GM21825 (cell line): ENCODE measurements around the gene BUD23.
A peak's percentile ranks its signal among the peaks of the same experiment; 100 is the strongest.
"Not testable (repeated sequence)": the region's sequence is repeated elsewhere in the genome, so short reads cannot be mapped to it uniquely, and the experiment has no call there.

Source experiments
- ATAC-seq: cut with Tn5 transposase; IDR thresholded peaks from one replicate; pipeline ENCODE4 v1.9.1; 2021; ENCODE audit warnings: mild to moderate bottlenecking, moderate library complexity; ENCODE audit not compliant: unreplicated experiment

Gene BUD23

DNA sequence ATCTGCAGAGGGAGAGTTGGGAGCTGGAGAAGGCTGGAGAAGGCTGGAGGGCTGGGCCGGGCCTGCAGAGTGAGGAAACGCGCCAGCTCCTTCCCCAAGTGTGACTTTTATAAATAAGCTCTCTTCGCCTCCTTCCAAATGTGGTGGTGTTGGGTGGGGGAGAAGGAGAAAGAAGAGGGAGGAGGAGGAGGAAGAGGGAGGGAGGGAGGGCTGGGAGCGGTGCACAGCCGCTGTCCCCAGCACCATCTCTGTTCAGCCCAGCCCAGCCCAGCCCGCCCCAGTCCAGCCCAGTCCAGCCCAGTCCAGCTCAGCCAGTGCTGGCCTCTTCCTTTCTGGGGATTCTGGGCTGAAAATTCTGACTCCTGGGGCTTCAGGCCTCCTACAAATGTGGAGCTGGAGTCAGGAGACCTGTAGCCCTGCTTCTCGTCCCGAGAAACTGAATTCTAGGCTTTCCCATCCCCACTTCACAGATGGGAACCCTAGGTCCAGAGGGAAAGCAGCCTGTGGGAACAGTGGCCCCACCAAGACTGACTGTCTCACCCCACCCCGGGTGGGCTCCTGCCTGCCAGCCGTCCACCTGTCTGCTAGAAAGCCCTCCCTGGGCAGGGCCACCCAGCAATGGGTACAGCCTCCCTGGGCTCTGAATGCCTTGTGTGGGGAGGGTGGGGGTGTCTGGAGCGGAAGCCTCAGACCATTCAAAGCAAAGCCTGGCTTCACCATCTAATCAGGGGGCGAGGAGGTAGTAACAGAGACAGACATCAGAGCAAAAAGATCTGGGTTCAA lies 33.8 kb downstream of the BUD23 start:
- ATAC-seq: no peak

DNA sequence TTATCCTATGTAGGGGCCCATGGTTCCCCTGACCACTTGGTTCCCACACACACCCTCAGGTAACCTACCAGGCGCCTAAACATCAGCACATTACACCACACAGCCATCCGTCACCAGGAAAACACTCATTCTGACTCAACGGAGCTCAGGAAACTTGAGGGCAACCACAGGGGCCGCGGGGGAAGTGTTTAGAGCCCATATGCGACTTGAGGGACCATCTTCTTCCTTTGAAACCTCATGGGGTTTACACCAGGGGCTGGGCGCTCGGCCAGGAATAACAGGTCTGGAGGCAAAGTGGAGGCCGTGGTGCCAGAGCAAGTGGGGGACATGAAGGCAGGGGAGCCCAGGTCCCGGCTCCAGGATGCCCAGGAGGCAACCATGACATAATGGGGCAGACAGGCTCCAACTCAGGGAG lies 34.6 kb downstream of the BUD23 start:
- peak; percentile 44 for ATAC-seq

DNA sequence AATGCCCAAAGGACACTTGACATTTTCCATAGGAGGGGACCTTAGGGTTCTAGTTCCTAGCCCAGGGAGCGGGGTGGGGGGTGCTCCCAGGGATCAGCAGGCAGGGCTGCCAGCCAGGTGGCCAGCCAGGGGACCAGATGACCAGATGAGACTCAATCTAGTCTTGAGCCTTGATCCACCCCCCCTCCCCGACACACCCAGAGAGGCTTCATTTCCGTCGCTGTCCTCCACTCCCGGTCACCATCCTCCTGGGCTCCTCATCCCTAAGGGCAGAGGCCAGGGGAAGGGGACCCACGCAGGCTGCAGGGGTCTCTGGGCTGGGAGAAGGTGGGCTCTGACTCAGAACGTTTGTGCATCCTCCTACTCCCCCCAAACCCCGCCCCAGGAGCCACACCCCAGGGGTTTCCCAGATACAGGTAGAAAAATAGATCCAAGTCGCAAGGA lies 35.1 kb downstream of the BUD23 start:
- no peak for ATAC-seq

DNA sequence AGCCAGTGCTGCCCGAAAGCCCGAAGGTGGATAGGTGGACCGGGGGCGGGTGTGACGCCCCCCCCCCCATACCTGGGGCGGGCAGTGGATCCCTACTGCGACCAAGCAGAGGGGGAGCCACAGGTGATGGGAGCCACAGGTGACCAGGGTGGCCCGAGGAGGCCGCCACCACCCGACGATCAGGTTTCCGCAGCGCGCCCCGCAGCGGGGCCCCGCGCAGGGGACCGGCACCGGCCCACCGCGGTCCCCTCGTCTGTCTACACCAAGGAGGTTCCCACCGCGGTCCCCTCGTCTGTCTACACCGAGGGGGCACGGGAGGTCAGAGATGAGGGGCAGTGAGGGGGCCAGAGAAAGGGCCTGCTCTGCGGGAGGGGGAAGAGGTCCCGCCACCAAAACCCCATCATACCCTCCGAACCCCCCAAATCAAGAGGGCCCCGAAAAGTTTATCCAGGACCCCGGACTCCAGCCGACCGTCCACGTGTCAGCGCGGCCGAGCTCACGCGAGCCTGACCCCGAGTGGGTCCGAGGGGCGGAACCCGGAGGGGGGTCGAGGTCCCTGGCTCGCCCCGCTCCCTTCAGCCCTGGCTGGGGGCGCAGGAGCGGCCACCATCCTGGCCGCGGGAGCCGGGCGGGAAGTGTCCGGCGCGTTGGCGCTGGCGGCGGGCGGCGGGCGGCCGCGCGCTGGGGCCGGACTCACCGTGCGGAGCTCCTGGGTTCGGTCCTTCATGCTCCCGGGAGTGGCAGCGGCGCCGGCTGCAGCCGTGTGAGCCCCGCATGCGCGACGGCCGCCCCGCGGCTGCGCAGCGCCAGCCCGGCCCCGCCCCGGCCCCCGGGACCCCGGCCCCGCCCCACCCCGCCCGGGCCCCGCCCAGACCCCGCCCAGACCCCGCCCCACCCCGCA lies 35.8 kb downstream of the BUD23 start, which contains the start of gene STX1A:
STX1A (minus strand) TSS at position 765 of the 901 bp plus-strand sequence; CDS start at position 727, 38 bp downstream.
- peak; percentile 62 for ATAC-seq

DNA sequence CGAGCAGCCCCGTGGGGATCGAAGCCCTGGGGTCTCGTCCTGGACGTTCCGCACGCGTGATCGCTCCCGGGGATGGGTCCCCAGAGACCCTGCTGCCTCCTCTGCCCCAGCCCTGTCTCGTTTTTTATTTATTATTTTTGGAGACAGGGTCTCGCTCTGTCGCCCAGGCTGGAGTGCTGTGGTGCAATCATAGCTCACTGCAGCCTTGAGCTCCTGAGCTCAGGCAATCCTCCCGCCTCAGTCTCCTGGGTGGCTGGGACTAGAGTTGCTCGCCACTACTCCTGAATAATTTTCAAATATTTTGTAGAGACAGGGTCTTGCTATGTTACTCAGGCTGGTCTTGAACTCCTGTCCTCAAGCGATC lies 36.4 kb downstream of the BUD23 start:
- no peak for ATAC-seq

DNA sequence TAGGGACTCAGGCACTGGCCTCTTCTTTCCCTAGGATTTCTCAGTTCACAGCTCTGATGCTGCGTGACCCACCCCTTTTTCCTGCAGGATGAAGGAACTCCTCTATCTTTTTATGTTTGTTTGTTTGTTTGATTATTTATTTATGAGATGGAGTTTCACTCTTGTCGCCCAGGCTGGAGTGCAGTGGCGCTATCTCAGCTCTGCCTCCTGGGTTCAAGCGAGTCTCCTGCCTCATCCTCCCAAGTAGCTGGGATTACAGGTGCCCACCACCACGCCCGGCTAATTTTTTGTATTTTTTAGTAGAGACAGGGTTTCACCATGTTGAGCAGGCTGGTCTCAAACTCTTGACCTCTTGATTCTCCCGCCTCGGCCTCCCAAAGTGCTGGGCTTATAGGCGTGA lies 37.0 kb downstream of the BUD23 start:
- not testable (repeated sequence) for ATAC-seq

DNA sequence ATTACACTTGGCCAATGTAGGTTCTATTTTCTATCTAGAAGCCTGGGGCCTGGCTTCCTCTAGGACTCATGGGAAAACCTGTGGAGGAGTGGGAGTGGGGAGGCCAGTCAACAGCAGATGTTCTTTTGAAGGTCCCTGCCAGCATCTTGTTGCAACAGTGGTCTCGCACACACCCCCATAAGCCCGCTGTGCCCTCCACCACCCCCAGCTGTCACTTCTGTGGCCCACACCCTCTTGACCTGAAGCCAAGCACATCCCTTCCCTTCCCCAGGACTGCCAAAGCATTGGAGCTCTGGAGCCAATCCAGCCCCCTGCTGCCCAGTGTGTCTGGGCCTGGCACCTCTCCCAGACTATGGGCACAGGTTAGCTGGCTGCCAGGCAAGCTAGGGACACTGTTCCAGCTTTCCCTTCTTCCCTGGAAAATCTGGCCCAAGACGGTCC lies 38.0 kb downstream of the BUD23 start:
- no peak for ATAC-seq

DNA sequence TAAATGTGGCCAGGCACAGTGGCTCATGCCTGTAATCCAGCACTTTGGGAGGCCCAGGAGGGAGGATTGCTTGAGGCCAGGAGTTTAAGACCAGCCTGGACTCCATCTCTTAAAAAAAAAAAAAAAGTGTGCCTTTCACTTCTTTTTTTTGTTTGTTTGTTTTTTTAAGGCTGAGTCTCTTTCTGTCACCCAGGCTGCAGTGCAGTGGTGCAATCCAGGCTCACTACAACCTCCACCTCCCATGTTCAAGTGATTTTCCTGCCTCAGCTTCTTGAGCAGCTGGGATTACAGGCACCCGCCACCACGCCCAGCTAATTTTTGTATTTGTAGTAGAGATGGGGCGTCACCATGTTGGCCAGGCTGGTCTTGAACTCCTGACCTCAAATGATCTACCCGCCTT lies 38.8 kb downstream of the BUD23 start:
- not testable (repeated sequence) for ATAC-seq

DNA sequence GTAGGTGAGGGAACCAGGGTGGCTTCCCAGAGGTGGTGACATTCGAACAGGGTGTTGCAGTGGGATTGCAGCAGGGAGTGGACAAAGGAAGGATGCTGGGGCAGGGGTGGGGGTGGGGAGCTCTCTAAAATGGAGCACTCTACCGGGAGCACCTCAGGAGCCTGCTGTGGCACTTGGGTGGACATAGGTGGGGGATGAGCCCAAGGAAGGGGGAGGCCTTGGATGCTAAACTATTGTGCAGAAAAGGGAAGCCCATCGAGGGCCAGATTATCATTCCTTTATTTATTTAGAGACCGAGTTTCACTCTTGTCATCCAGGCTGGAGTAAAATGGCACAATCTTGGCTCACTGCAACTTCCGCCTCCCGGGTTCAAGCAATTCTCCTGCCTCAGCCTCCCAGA lies 39.4 kb downstream of the BUD23 start:
- ATAC-seq: no peak

DNA sequence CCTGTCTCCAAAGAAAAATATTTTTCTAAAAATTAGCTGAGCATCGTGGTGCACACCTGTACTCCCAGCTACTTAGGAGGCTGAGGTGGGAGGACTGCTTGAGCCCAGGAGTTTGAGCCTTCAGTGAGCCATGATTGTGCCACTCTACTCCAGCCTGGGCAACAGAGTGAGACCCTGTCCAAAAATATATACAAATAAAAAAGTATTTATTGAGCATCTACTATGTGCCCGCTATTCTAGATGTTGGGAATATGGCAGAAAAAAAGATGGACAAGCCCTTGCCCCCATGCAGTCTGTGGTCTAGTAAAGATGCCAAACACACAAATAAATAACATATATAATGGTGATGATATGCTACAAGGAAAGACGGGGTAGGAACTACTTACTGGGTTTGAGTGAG lies 40.4 kb downstream of the BUD23 start:
- no peak for ATAC-seq

DNA sequence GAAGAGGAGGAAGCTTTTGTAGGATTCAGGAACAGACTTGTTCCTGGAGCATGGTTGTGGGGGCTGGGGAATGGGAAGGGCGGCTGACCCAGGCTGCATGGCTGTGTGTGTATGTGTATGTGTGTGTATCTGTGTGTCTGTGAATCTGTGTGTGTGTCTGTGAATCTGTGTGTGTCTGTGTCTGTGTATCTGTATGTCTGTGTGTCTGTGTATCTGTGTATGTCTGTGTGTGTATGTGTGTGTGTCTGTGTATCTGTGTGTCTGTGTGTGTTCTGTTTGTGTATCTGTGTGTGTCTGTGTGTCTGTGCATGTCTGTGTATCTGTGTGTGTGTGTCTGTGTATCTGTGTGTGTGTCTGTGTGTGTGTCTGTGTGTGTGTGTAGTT lies 42.7 kb downstream of the BUD23 start:
- no peak for ATAC-seq

DNA sequence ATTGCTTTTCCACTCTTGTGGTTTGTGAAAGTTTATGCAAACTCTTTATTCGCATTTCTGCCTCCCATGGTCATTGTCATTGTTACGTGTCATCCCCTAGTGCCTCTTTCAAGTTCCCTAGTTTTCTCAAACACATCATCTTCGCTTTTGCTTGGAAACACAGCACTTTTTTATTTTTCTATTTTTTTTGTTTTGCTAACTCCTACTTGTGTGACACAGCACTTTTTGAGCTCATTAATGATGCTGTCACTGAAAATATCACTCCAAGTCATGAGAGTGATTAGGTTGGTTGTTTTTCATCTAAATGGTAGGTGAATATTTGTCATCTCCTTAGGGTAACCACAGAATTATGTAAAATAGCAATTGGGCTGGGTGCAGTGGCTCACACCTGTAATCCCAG lies 44.6 kb downstream of the BUD23 start:
- no peak for ATAC-seq

DNA sequence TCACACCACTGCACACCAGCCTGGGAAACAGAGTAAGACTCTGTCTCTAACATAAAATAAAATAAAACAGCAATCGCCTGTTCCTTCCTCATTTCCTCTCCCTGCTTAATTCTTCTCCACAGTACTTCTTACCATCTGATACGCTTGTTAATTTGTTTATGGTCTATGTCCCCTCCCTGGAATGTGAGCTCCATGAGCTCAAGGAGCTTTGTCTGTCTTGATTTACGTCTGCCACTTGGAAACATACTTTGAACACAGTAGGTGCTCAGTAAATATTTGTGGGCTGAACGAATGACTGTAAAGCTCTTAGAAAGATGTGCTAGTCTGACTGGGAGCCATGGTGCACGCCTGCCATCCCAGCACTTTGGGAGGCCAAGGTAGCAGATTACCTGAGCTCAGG lies 45.2 kb downstream of the BUD23 start:
- no peak for ATAC-seq

DNA sequence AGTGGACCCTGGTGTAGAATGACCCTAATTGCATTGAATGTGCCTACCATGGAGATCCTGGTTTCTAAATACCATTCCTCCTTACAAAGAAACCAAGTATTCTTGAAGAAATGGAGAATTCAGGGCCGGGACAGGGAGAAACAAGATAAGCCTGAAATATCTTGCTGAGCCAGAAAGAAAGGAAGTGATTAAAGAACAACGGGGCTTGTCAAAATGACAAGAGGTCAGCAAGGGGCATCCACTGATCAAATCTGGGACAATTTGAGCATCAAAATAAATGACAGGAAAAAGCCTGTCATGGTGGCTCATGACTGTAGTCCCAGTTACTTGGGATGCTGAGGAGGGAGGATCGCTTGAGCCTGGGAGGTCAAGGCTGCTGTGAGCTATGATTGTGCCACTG lies 47.1 kb downstream of the BUD23 start:
- no peak for ATAC-seq

DNA sequence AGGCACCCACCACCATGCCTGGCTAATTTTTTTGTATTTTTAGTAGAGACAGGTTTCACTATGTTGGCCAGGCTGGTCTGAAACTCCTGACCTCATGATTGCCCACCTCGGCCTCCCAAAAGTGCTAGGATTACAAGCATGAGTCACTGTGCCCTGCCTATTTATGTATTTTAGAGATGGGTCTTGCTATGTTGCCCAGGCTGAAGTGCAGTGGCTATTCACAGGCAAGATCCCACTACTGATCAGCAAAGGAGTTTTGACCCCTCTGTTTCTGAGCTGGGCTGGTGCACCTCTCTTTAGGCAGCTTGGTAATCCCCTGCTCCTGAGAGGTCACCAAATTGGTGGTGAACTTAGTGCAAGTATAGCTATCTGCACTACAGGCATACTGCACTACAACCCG lies 49.0 kb downstream of the BUD23 start:
- no peak for ATAC-seq

DNA sequence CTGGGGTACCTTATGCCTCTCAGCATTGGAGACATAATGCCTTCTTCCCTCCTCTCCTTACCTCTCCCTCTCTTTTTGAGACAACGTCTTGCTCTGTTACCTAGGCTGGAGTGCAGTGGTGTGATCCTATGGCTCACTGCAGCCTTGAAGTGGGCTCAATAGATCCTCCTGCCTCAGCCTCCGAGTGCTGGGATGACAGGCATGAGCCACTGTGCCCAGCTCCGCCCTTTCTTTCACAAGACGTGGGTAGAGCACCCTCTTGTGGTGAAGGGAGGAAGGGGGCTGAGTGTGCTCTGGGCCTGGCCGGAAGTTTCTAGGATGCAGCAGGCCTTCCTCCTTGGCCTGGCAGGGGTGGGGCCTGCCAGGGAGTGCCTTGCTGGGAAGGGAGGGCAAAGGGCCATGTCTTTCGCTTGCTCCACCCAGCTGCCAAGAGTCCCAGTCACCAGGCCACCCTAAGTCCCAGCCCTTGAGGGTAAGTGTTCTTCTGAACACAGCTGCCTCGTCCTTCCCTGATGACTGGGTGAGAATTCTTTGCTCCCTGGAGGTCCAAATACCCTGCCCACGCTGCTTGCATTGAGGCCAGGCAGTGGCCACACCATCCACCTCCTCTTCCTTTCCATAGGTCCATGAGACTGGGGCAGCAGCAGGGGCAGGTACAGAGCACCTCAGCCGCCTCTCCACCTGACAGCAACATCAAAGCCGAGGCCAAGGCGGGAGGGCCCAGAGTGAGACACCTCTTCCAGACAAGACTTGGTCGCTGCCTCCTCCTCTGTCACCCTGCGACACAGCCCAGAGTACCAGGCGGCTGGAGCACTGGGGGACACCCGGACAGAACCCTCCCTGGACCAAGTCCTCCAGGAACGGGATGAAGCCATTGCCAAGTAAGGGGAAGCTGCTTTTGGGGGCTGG lies 51.5 kb downstream of the BUD23 start:
- no peak for ATAC-seq

DNA sequence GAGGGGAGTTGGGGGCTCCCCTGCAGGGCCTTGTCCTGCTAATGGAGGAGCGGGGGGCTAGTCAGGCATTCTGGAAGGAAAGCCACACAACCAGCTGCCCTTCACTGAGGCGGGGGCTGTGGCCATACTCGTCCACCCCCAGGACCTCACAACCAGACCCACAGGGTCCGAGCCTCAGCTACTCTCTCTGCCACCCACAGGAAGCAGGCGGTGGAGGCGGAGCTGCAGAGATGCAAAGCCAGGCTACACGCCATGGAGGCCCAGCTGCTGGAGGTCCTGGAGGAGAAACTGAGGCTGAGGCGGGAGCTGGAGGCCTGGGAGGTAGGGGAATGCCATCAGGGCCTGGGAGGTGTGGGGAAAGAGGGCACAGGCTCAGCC lies 52.1 kb downstream of the BUD23 start:
- no peak for ATAC-seq

DNA sequence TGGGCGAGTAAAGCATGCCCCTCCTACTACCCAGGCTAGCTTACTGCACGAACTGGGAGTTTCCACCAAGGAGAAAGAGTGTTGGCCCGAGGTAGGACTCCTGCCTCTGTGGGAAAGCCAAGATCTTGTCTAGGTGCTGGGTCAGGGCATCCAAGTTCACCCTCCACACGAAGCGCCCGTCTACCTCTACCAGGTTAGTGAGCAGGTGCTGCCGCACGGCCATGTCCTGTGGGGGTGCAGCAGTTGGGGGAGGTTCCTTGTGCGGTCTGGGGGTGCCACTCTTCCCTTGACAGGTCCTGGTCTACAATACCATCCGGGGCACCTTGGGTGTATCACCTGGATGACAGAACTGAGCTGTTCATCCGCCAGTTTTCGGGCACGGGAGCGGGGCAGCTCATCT lies 53.5 kb downstream of the BUD23 start:
- no peak for ATAC-seq

DNA sequence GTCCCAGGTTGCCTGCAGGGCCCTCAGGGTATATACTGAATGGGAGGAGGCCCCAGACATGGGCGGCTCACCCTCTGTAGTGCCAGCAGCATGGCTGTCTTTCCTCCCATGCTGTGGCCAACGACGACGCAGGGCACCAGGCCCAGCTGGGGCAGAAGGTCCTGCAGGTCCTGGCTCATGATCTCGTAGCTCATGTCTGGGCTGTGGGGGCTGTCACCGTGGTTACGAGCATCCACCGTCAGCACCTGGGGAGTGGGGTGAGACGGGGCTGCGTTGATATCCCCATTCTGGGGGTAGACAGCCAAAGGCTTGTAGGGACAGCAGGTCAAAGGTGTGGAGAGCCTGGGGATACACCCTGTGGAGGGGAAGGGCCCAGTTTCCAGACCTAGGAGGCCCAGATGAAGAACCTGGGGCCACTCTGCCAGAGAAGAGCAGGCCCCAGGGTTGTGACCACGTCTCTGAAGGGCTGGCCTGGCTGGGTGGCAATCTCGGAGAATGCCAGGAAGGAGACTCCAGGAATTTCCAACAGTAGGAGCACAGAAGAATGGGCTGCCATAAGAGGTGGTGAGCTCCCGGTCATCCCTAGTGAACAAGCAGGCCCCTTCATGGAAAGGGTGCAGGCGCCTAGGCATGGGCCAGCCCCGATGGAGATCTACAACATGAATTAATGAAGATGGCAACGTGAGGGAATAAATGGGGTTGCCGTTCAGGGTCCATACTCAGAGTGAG lies 54.3 kb downstream of the BUD23 start:
- ATAC-seq: no peak

DNA sequence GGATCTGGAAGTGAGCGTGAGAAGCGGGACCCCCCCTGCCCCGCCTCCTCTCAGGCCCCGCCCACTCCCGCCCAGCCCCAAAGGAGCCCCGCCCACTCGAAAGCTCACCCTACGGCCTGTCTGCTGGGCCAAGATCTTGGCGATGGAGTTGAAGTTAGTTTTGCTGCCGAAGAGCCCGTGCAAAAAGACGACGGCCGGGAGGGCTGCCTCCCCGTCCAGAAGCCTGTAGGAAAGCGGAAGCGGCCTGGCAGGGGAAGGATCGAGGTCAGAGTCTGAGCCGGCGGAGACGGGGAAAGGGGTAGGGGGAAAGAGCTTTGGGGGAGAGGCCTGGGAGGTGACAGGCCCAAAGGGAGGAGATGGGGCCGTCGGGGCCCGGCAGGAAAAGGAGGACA lies 54.8 kb downstream of the BUD23 start:
- no peak for ATAC-seq
